NOMO-1 treated with DMSO at 0.1 percent for 48 hours (cell line): Measurements from ENCODE around the gene ARHGAP31.
"Not testable (repeated sequence)": the region's sequence is repeated elsewhere in the genome, so short reads cannot be mapped to it uniquely, and the experiment has no call there.

Experiments
- DNase-seq: peaks from one replicate; lab custom pipeline; 2025; ENCODE audit not compliant: unreplicated experiment; lab: John Stamatoyannopoulos, UW

Gene ARHGAP31

GRCh38 chr3:119318876-119319275, 24.7 kb downstream of the ARHGAP31 start:
- DNase-seq = no peak

DNA sequence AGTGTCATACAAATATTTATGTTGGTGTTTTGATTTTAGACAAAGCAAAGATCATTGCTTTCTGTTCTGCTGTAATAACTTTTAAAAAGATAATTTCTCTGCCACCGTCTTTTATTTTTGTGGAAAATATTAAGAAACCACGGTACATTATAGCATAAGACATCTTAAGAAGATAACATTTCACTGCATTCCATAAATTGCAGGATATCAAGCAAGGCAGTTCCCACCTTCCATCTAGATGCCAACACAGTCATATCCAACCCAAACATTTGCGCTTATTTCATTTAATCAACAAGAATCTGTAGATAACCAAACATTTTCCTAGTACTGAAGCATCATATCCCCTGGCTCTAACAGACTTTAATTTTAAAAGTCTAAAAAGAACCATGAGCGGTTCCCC, 25.1 kb downstream of the ARHGAP31 start:
- no peak for DNase-seq

- DNase-seq = not testable (repeated sequence)
These were observed 26.6 kb downstream of the ARHGAP31 start for GRCh38 chr3:119320785-119321184.

- DNase-seq = peak; percentile 47
These were observed 28.0 kb downstream of the ARHGAP31 start for GRCh38 chr3:119322021-119322834.

- peak; percentile 97 for DNase-seq
These were observed 28.9 kb downstream of the ARHGAP31 start for GRCh38 chr3:119322835-119323722.

DNA sequence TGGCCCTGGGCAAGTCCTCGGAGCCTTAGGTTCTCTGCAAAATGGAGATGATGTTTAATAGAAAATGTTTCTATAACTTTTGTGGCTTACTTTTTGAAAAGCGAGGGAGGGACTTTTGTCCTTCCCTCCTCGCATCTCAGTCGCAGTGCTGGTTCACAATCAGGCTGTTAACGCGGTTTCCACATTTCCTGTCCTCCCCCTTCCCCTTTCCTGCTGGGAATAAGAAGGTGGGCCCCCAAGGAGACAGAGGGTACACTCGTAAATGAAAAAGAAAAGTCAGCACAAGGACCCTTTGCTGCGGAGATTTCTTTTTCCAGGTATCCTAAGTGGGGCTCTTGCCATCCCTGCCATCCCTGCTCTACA, 29.5 kb downstream of the ARHGAP31 start:
- DNase-seq = no peak

GRCh38 chr3:119324899-119325298, 30.7 kb downstream of the ARHGAP31 start:
- no peak for DNase-seq

DNA sequence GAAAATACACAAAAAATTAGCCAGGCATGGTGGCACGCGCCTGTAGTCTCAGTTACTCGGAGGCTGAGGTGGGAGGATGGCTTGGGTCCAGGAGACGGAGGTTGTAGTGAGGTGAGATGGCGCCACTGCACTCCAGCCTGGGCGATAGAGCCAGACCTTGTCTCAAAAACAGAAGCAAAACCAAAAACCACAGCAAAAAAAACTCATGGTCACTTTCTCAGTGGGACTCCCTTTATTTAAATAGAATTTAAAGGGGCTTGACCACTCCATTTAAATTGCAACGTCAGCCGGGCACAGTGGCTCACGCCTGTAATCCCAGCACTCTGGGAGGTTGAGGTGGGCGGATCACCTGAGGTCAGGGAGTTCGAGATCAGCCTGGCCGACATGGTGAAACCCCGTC, 32.8 kb downstream of the ARHGAP31 start:
- DNase-seq = no peak

DNA sequence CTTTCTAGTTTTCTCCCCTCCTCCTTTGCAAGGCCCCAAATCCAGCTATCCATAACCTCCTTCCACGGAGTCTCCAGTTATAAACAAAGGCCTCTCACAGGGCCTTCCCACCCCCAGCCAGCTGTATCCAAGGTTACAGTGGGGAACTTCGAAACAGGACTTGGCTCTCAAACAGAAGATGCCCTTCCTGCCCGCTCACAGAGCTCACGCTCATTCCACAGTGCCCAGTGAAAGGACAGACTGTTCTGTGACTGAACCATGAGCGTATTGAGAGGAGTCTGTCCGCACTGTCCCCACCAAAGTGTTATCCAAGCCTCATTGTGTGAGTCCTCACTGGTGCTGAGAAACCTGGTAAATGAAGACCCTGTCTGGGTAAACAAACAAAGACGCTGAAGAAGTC, 35.4 kb downstream of the ARHGAP31 start:
- no peak for DNase-seq

DNA sequence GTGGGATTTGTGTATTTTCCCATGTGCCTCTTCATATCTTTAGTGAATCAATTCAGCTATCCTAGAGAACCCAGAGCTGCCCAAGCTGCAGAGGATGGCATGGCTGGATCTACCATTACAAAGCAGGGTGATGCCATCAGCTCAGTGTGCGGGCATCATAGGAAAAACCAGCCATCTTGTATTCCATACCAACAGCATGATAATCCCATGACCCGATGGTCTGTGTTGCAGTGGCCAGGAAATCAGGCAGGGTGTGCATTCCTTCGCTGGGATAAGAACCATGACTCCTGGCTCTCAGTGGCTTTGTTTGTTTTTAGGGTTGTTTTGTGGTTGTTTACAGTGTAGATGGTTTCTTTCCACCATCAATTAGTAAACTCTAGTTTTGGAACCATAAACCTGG, 36.0 kb downstream of the ARHGAP31 start:
- no peak for DNase-seq

DNA sequence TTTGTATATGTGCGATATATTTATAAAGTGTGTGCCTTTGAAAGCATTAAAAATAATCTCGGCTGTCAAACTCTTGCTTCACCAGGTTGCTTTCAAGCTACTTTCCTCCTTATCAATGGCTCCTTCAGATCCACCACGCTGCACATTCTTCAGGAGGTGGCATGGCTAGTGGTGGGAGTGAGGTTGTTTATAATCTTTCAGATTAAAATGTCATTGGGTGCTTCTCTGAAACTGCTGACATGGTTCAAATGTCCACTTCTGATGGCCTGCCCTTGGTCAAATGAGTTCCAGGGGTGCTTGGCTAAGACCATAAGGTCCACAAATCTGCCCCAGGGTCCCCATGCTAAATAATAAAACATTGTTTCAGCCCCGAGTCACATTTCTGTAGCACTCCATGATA, 36.7 kb downstream of the ARHGAP31 start:
- no peak for DNase-seq

- DNase-seq = no peak
These were observed 37.5 kb downstream of the ARHGAP31 start for GRCh38 chr3:119331661-119332060.

DNA sequence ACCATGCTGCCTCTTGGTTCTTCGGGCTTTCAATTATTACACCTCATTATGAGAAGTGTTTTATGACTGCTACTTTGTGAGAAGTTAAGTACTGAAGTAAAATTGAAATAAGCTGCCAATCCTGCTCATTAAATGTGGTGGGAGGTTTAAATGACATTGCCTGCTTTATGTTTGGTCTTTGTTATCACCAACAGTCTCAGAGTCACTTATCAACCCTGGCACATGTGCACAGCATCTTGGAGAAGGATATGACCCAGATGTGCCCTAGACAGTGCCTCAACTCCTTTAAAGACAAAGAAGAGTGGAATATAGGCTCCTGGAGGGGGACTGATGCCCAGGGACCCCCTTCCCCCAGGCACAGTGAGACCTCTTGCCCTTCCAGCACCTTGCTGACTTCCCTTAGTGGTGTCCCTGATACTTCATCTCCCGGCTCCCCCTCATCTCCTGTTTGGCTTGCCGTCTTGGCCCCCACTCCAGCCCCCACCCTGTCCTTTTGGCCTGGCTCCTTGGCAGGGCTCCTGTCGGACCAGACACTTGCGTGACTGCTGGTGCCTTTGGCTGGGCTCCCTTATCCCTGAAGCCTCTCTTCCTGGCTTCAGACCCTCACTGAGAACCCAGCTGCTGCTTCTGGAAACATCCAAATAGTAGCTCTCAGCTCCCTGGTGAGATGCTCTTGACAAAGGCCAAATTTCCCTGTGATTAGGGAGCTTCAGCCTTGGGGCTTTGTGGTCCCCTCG, 39.8 kb downstream of the ARHGAP31 start:
- no peak for DNase-seq

DNA sequence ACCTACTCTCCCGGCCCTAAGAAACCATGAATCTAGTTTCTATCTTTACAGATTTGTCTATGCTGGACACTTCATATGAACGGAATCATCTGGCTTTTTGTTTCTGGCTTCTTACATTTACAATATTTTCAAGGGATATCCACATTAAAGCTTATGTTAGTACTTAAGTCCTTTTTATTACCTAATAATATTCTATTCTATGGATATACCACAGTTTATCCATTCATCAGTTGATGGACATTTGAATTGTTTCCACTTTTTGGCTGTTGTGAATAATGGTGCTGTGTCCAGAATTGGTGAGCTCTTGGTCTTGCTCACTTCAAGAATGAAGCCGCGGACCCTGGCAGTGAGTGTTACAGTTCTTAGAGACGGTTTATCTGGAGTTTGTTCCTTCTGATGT, 42.6 kb downstream of the ARHGAP31 start:
- DNase-seq = no peak

DNA sequence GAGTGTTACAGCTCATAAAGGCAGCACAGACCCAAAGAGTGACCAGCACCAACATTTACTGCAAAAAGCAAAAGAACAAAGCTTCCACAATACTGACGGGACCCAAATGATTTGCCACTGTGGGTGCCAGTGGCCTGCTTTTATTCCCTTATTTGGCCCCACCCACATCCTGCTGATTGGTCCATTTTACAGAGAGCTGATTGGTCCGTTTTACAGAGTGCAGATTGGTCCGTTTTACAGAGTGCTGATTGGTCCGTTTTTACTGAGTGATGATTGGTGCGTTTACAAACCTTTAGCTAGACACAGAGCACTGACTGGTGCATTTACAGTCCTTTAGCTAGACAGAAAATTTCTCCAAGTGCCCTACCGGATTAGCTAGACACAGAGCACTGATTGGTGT, 43.2 kb downstream of the ARHGAP31 start:
- DNase-seq = not testable (repeated sequence)

DNA sequence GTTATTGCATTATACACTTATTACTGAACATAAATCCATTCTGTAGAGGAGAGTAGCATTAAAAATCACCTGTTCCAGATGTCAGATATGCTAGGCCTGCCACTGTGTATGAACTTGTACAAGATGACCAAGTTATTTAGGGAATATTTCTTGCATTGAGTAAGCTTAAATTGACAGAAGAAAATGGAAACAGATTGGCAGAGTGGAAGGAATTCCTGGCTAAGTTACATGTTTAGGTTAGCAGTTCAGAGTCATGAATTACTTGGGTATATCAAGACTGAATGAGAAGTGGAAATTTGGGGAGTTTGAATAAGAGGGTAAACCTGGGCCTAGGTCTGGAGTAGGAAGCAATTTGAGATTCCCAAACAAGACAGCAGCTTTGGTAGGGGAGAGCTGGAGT, 44.6 kb downstream of the ARHGAP31 start:
- no peak for DNase-seq

- no peak for DNase-seq
These were observed 45.8 kb downstream of the ARHGAP31 start for GRCh38 chr3:119340014-119340413.

DNA sequence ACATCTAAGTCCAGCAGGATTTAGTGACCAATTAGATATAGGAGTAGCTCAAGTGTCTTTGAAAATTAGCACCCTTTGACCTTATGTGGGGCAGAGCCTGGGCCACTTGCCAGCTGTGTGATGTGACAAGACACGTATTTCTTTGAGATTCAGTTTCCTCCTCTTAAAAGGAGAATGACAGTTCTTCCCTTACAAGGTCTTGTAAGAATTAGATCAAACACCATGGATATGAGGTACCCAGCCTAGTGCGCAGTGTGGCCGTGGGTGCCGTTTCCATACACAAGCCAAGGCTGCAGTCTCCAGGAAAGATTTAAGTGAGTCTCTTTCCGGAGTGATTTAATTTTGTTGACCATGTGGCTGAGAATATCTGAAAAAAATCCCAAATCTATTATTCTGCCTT, 46.3 kb downstream of the ARHGAP31 start:
- DNase-seq = no peak

DNA sequence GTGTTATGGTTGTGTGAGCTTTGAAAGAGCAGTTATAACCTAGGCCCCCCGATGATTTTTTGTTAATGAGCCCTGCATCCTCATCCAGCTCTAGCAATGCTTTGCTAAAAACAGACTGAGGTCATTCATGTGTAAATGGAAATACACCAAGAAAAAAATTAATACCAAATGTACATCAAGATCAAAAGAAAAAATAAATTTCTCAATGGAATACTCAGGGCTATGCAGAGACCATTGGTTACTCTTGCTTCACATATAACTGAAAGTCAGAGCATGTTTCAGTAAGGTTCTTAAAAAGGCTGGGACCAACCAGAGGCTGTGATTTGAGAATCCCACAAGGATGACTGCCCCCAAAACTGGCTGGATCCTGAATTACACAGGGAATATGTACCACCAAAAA, 48.0 kb downstream of the ARHGAP31 start:
- DNase-seq = no peak

- DNase-seq = no peak
These were observed 49.5 kb downstream of the ARHGAP31 start for GRCh38 chr3:119343719-119344118.

DNA sequence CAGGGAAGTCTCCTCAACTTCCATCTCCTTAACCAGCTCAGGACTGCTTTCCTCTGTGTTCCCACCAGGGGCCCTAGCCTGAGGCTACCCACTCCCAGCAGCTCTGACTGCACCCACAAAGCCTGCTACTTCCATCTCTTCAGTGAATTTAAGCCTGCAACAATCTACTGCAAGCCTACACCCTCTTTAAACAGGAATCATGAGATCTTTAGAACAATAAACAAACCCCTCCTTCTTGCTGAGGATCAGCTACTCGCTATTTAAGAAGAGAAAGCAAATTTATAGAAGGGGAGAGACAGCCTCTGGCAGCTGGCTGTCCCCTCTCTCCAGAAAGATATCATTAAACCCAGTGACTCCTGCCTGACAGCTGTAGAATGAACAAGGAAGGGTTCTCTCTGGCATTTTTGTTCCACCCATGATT, 51.9 kb downstream of the ARHGAP31 start:
- no peak for DNase-seq

DNA sequence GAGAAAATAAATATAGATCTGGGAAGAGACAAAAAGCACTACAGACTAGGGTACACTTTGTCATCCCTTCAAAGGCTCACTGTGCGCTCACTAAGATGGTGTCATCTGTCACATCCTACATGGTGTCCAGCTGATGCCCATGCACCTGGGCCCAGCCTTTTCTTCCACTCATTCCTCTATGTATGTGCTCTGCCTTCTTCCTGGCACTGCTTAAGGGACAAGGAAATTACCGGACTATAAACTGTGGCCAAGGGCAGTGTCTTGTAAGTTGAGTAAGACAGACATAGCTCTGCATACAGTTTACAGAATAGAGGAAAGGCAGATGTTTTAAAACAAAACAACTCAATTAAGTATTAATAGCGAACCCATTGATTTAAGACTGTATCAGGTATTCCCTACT, 52.9 kb downstream of the ARHGAP31 start:
- DNase-seq = no peak
